ENCODE data around the gene CPT1C.
A peak's percentile ranks its signal among the peaks of the same experiment; 100 is the strongest.

Gene CPT1C

DNA sequence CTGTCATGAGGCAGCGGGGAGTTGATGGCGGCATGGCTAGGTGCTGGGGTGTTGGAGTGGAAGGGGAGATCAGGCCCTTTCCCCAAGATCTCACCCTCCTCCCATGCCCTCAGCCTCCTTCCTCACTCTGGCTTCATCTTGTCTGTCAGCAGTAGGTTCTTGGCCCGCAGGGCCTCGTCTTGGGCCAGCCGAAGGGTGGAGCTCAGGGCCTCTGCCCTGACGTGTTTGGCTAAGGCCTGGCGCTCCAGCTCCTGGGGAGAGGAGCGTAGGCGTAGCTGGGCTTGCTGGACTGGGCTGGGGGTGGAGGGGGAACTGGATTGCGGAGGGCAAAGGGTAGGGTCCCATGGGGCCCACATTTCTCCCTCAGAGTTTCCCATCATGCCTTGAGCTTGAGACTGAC, 49.0 kb downstream of the CPT1C start:
- no peak for DNase-seq (ENCODE audit: low read depth in 2 of 2)
- H3K4me3 ChIP-seq (replicated peaks in 1 of 2; ENCODE audit: low read depth in 2 of 2, low read length in 2 of 2) = no peak overlapping the region
- TF ChIP-seq, protein P1, sequence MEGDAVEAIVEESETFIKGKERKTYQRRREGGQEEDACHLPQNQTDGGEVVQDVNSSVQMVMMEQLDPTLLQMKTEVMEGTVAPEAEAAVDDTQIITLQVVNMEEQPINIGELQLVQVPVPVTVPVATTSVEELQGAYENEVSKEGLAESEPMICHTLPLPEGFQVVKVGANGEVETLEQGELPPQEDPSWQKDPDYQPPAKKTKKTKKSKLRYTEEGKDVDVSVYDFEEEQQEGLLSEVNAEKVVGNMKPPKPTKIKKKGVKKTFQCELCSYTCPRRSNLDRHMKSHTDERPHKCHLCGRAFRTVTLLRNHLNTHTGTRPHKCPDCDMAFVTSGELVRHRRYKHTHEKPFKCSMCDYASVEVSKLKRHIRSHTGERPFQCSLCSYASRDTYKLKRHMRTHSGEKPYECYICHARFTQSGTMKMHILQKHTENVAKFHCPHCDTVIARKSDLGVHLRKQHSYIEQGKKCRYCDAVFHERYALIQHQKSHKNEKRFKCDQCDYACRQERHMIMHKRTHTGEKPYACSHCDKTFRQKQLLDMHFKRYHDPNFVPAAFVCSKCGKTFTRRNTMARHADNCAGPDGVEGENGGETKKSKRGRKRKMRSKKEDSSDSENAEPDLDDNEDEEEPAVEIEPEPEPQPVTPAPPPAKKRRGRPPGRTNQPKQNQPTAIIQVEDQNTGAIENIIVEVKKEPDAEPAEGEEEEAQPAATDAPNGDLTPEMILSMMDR (IDR thresholded peaks at IDR 0.05; ENCODE audit: low read depth, low read length) = no peak

DNA sequence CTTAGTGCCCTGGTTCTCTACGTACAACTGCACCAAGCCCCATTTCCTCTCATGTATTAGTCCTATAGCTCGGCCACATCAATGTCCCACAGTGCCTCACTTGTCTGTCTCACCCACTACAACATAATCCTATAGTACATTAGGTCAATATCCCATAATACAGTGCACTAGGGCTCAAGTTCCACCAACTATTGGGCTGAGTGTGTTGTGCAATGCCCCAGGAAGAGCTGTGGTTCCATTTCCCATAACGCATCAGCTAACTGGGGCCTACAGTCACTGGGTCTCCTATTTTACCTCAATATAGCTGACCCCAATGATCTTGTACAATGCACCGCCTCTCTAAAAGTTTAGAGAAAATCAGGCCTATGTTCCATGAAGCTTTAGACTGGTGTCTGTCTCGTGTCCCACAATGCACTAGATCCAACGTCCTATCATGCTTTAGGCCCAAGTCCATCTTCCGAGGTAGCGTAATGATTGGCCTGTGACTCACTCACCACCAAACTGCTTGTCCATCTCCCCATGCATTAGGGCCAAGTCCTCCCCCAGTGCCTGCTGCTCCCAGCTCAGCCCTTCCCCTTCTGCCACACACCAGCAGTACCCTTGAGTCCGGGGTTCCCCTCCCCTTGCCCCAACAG, 50.4 kb downstream of the CPT1C start:
- TF ChIP-seq, protein P1 (IDR thresholded peaks at IDR 0.05; ENCODE audit: low read depth, low read length) = no peak
- no peak overlapping the region for H3K4me3 ChIP-seq (replicated peaks in 1 of 2; ENCODE audit: low read depth in 2 of 2, low read length in 2 of 2)
- DNase-seq (ENCODE audit: low read depth in 2 of 2) = peak in 1 of 2 donors; percentile 38

DNA sequence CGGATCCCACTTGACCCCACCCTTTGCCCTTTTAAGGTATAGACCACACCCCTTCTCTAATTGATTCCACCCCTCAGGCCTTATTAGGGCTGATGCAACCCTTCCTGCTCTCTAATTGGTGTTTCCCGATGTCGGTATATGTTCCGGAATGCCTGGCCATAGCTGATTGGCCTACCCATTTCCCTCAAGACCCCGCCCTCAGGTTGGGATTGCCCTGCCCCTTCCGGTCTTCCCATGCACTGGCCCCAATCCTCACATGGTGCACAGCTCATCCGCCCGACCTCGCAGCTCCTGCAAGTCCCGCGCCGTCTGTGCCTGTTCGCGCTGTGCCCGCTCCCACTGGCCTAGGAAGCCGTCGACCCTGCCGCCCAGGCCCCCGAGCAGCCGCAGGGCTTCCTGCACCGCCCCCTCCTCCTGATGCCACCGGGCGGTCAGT, 54.0 kb downstream of the CPT1C start:
- TF ChIP-seq, protein P1 (IDR thresholded peaks at IDR 0.05; ENCODE audit: low read depth, low read length) = no peak
- no peak for DNase-seq (ENCODE audit: low read depth in 2 of 2)
- H3K4me3 ChIP-seq (replicated peaks in 1 of 2; ENCODE audit: low read depth in 2 of 2, low read length in 2 of 2) = no peak overlapping the region

DNA sequence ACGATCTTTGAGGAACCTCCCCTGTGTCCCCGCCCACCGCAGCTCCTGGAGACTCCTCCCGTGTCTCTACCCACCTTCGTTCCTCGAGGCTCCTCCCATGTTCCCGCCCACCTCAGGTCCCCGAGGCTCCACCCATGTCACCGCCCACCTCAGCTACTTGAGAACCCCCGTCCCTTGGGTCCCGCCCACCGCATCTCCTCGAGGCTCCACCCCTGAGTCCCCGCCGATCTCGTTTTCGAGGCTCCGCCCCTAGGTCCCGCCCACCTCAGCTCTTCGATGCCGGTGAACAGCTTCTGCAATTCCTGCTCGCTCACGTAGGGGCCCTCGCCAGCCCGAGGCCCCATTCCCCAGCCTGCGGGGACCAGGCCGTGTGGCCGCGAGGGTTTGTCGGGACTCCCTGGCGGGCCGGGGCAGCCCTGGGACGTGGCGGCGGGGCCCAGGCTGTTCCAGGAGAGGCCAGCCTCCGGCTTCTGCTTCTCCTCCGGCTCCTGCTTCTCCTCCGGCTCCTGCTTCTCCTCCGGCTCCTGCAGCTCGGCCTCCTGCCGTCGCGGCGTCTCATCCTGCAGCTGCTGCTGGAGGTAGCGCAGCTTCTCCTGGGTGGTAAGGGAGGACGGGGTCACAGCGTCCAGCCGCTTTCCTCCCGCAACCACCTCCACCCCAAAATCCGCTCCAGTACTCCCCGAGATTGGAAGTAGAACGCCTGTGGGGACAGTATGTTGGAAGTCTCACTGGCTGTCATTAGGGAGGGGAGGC, 55.5 kb downstream of the CPT1C start:
- no peak overlapping the region for H3K4me3 ChIP-seq (replicated peaks in 1 of 2; ENCODE audit: low read depth in 2 of 2, low read length in 2 of 2)
- TF ChIP-seq, protein P1 (IDR thresholded peaks at IDR 0.05; ENCODE audit: low read depth, low read length) = no peak
- DNase-seq (ENCODE audit: low read depth in 2 of 2) = peak; percentile 39 to 44

DNA sequence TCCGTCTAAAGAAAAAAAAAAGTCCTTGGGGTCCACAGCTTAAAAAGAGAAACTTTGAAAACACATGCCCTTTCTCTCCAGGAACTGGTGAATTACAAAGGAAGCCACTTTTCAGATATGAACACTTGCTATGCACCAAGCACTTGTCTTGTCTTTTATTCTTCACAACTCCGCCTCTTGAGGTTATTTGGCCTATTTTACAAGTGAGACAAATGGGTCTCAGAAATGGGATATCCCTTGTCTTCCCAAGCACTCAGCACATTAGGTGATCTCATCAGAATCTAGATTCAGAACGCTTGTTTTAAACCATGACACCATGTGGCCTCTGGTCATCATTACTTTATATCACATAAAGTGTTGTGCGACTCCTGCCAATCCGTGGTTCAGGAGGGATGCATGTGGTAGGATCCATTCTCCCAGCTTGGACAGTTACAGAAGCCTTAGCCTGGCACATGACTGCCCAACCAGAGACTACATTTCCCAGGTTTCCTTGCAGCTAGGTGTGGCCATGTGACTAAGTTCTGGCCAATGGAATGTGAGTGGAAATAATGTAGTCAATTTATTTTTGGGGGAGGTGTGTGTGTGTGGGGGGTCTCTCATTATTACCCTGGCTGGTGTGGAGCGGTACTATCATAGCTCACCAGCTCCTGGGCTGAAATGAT, 58.3 kb downstream of the CPT1C start:
- TF ChIP-seq, protein P1 (IDR thresholded peaks at IDR 0.05; ENCODE audit: low read depth, low read length) = no peak
- DNase-seq (ENCODE audit: low read depth in 2 of 2) = peak; percentile 42 to 44
- H3K4me3 ChIP-seq (replicated peaks in 1 of 2; ENCODE audit: low read depth in 2 of 2, low read length in 2 of 2) = no peak overlapping the region

DNA sequence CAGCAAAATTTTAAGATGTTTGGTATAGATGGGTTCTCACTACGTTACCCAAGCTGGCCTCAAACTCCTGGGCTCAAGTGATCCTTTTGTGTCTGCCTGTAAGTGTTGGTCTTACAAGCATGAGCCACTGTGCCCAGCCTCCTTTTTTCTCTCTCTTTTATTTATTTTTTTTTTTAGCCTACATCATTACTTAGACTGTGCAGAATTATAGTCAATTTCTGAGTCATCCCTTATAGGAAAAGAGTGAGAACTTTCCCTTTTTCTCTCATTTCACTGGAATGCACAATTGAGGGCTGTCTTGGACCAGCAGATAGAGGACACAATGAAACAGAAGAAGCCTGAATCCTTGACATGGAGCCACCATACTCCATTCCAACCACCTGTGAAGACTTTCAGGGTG, 58.9 kb downstream of the CPT1C start:
- DNase-seq (ENCODE audit: low read depth in 2 of 2) = no peak
- no peak overlapping the region for H3K4me3 ChIP-seq (replicated peaks in 1 of 2; ENCODE audit: low read depth in 2 of 2, low read length in 2 of 2)
- TF ChIP-seq, protein P1 (IDR thresholded peaks at IDR 0.05; ENCODE audit: low read depth, low read length) = no peak

Data from cardiac fibroblast (primary cell).